Effector memory CD8-positive, alpha-beta T cell (primary cell): ENCODE results near the gene NBEAL2.

ENCODE experiments used
- ATAC-seq: fragments of 150-1000 bp; cut with Tn5 transposase; replicated peaks from 2 replicates; pipeline ENCODE4 v1.10.0; 2021; ENCODE audit warnings: mild to moderate bottlenecking, moderate library complexity
- DNase-seq, 3 experiments: peaks; one replicate each; pipeline ENCODE4 v3.0.0; 2021
- H3K27ac Mint-ChIP-seq, 2 donors: one replicate each; pipeline ENCODE4 v1.8.0; 2022; ENCODE audit warnings: mild to moderate bottlenecking in 2 of 2, mixed read lengths in 2 of 2, moderate library complexity in 2 of 2
- H3K27me3 Mint-ChIP-seq, 2 donors: one replicate each; pipeline ENCODE4 v1.8.0; 2022; ENCODE audit warnings: mixed read lengths in 2 of 2
- H3K36me3 Mint-ChIP-seq: one replicate; pipeline ENCODE4 v1.8.0; 2022; ENCODE audit warnings: mild to moderate bottlenecking, moderate library complexity, mixed read lengths; ENCODE audit not compliant: insufficient read depth
- H3K4me1 Mint-ChIP-seq, 2 donors: one replicate each; pipeline ENCODE4 v1.8.0; 2022; ENCODE audit warnings: low read depth in 2 of 2, mixed read lengths in 2 of 2
- H3K4me3 Mint-ChIP-seq, 2 donors: one replicate each; pipeline ENCODE4 v1.8.0; 2022; ENCODE audit warnings: mild to moderate bottlenecking in 2 of 2, mixed read lengths in 2 of 2, moderate library complexity in 2 of 2
- H3K9me3 Mint-ChIP-seq, 2 donors: one replicate each; pipeline ENCODE4 v1.8.0; 2022; ENCODE audit warnings: mixed read lengths in 2 of 2

NBEAL2 gene

DNA sequence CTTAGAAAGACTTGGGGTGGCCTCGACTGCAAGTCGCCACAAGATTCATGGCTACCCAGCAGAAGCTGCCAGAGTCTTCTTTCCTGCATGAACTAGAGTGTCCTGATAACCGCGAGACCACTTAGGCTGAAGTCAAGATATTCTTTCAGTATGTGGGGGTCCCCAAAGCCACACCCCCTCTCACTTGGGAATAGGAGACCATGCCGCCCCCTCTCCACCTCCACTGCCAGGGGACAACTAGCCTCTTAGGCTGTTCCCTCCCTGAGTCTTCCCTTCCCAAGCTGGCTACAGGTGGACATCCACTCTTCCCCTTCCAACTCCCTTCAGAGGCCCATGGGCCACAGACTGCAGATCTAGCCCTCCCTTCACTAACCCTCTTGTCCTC, 1.7 kb upstream of the NBEAL2 start:
- Mint-ChIP-seq H3K36me3 (peaks cover 40% of the 10 kb centered on the region), H3K9me3 (no peaks in the 10 kb centered on the region), H3K4me1 (peaks cover 51 to 58% of the 10 kb centered on the region in 2 donors), H3K27me3 (no peaks in the 10 kb centered on the region), H3K4me3 (peak overlapping the region; percentile 91 to 97), H3K27ac (peak overlapping the region; percentile 72)
- ATAC-seq: no peak
- no peak for DNase-seq

- no peak for DNase-seq
- Mint-ChIP-seq H3K4me1 (peaks cover 50 to 58% of the 10 kb centered on the region in 2 donors), H3K36me3 (peaks cover 37% of the 10 kb centered on the region), H3K27me3 (no peaks in the 10 kb centered on the region), H3K4me3 (peak overlapping the region; percentile 91 to 97), H3K9me3 (no peaks in the 10 kb centered on the region), H3K27ac (peak overlapping the region in 1 of 2 donors; percentile 90)
- ATAC-seq: no peak
These were observed 1.1 kb upstream of the NBEAL2 start for GRCh38 chr3:46978381-46978780.

DNA sequence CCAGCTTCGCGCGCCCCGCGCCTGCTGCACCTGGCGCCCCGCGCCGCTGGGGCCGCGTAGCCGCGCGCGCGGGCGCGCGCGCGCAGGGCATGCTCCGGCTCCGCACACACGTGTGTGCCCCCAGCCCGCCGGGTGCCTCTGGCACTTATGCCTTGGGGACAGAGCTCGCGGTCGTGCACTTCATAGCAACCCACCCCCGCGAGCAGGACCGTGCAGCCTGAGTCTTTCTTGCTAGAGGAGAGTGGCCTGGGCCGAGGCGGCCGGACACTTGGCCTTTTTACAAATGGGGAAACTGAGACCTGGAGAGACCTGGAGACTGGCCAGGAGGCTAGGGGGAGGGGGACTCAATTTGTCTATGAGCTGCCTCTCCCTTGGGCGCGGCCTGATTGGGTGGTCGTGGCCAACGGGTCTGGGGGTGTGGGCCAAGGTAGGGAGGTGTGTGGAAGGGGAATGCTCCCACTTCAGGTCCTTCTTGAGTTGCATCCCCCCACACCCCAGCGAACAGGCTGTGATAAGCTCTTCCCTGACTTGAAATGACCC, 562 bp downstream of the NBEAL2 start:
- H3K4me3 Mint-ChIP-seq: peak overlapping the region; percentile 86 to 88

GRCh38 chr3:46981932-46982471, 2.5 kb downstream of the NBEAL2 start:
- DNase-seq (no peak), ATAC-seq (no peak)
- Mint-ChIP-seq H3K27ac (peak overlapping the region; percentile 90 to 97), H3K36me3 (peaks cover 11% of the 10 kb centered on the region), H3K4me1 (peaks cover 62% of the 10 kb centered on the region in 2 donors), H3K27me3 (no peaks in the 10 kb centered on the region), H3K9me3 (no peaks in the 10 kb centered on the region), H3K4me3 (peak overlapping the region; percentile 86 to 88)

More for the DNA sequence above, 562 bp downstream of the NBEAL2 start:
- H3K9me3 Mint-ChIP-seq: no peaks in the 10 kb centered on the region
- H3K36me3 Mint-ChIP-seq: peaks cover 29% of the 10 kb centered on the region
- H3K27ac Mint-ChIP-seq: peak overlapping the region; percentile 90
- no peaks in the 10 kb centered on the region for H3K27me3 Mint-ChIP-seq
- ATAC-seq: peak; percentile 17
- H3K4me1 Mint-ChIP-seq: peaks cover 47 to 52% of the 10 kb centered on the region in 2 donors
- DNase-seq: no peak

- Mint-ChIP-seq H3K36me3 (peaks cover 11% of the 10 kb centered on the region), H3K27ac (peak overlapping the region; percentile 90 to 97), H3K4me3 (peak overlapping the region; percentile 56 to 86), H3K27me3 (no peaks in the 10 kb centered on the region), H3K4me1 (peaks cover 64 to 65% of the 10 kb centered on the region in 2 donors), H3K9me3 (no peaks in the 10 kb centered on the region)
- no peak for DNase-seq
- no peak for ATAC-seq
These were observed 3.1 kb downstream of the NBEAL2 start for GRCh38 chr3:46982546-46982945.

- Mint-ChIP-seq H3K4me3 (peak overlapping the region; percentile 31 to 45), H3K4me1 (peaks cover 71 to 74% of the 10 kb centered on the region in 2 donors), H3K27ac (peak overlapping the region; percentile 86 to 93), H3K9me3 (no peaks in the 10 kb centered on the region), H3K36me3 (peaks cover 19% of the 10 kb centered on the region), H3K27me3 (no peaks in the 10 kb centered on the region)
- DNase-seq (no peak), ATAC-seq (no peak)
These were observed 5.4 kb downstream of the NBEAL2 start for GRCh38 chr3:46984591-46985459.

GRCh38 chr3:46985588-46985987, 6.1 kb downstream of the NBEAL2 start:
- H3K27me3 Mint-ChIP-seq: no peaks in the 10 kb centered on the region
- H3K4me1 Mint-ChIP-seq: peaks cover 79 to 80% of the 10 kb centered on the region in 2 donors
- peak overlapping the region; percentile 83 to 85 for H3K4me3 Mint-ChIP-seq
- no peaks in the 10 kb centered on the region for H3K9me3 Mint-ChIP-seq
- peak overlapping the region in 1 of 2 donors; percentile 93 for H3K27ac Mint-ChIP-seq
- DNase-seq: no peak
- H3K36me3 Mint-ChIP-seq: peaks cover 19% of the 10 kb centered on the region
- no peak for ATAC-seq

- no peak for ATAC-seq
- peaks cover 14% of the 10 kb centered on the region for H3K36me3 Mint-ChIP-seq
- H3K9me3 Mint-ChIP-seq: no peaks in the 10 kb centered on the region
These were observed 6.7 kb downstream of the NBEAL2 start for GRCh38 chr3:46986055-46986730.

DNA sequence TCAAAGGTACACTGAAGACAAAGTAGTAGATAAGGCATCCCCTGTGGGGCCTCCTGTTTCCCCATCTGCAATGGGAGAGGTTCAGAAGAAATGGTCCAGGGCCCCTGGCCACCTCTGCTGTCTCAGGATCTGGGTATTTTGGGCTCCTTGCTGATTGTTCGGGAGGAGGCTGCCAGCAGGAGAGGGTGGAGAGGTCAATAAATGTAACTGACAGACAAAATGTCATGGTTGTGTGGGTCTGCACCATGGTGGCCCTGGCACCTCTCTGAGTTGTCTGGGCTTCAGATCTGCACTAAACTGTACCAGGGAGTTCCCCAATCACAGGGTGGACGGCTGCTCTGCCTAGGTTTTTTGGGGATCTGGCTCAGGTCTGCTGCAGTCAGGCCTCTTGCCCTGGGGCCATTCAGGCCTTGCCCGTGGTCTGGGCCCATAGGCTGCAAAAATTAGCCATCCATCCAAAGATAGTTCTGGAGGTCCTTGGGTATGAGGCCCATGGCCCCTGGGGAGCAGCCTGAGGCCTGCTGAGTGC, 7.4 kb downstream of the NBEAL2 start:
- H3K9me3 Mint-ChIP-seq: no peaks in the 10 kb centered on the region
- H3K4me1 Mint-ChIP-seq: peaks cover 72 to 77% of the 10 kb centered on the region in 2 donors
- H3K27me3 Mint-ChIP-seq: no peaks in the 10 kb centered on the region
- DNase-seq: no peak
- peaks cover 18% of the 10 kb centered on the region for H3K36me3 Mint-ChIP-seq
- peak overlapping the region; percentile 83 to 85 for H3K4me3 Mint-ChIP-seq
- ATAC-seq: no peak
- peak overlapping the region; percentile 70 to 93 for H3K27ac Mint-ChIP-seq

More at GRCh38 chr3:46986055-46986730, 6.7 kb downstream of the NBEAL2 start:
- DNase-seq: no peak
- H3K4me3 Mint-ChIP-seq: peak overlapping the region; percentile 83 to 85
- H3K27me3 Mint-ChIP-seq: no peaks in the 10 kb centered on the region
- peak overlapping the region; percentile 70 to 93 for H3K27ac Mint-ChIP-seq
- peaks cover 76 to 79% of the 10 kb centered on the region in 2 donors for H3K4me1 Mint-ChIP-seq

DNA sequence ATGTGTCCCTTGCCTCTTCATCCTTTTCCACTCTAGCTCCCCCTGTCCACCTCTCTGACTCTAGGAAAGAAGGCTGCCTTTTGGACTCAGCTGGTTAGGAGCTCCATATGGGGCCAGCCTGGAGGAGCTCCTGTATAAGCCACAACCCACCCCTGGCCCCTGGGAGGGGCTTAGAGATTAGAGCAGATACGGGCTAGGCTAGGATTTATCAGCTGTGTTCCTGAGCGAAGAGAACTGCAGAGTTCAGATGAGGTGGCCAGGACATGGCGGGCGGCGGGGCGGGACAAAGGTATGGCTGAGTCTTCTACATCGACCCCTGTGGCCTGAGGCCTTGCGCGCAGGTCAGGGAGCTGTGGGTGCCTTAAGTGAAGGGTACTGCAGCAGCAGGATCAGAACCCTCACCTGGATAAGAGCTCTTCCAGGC, 7.9 kb downstream of the NBEAL2 start:
- peak in 1 of 3 experiments; percentile 30 for DNase-seq
- H3K4me3 Mint-ChIP-seq: peak overlapping the region; percentile 83 to 85
- H3K27me3 Mint-ChIP-seq: no peaks in the 10 kb centered on the region
- peak overlapping the region; percentile 70 to 93 for H3K27ac Mint-ChIP-seq
- peaks cover 21% of the 10 kb centered on the region for H3K36me3 Mint-ChIP-seq
- peak; percentile 14 for ATAC-seq
- no peaks in the 10 kb centered on the region for H3K9me3 Mint-ChIP-seq
- H3K4me1 Mint-ChIP-seq: peaks cover 70 to 75% of the 10 kb centered on the region in 2 donors

GRCh38 chr3:46987743-46988401, 8.4 kb downstream of the NBEAL2 start:
- peak; percentile 89 to 92 (median 89) for DNase-seq

GRCh38 chr3:46988616-46989015, 9.2 kb downstream of the NBEAL2 start:
- Mint-ChIP-seq H3K27ac (peak overlapping the region; percentile 70 to 93), H3K27me3 (no peaks in the 10 kb centered on the region), H3K4me3 (peak overlapping the region; percentile 83 to 85), H3K36me3 (peaks cover 25% of the 10 kb centered on the region), H3K4me1 (peaks cover 63 to 71% of the 10 kb centered on the region in 2 donors), H3K9me3 (no peaks in the 10 kb centered on the region)
- no peak for DNase-seq
- ATAC-seq: no peak

More at GRCh38 chr3:46987743-46988401, 8.4 kb downstream of the NBEAL2 start:
- ATAC-seq: peak; percentile 97
- peak overlapping the region; percentile 83 to 85 for H3K4me3 Mint-ChIP-seq
- H3K9me3 Mint-ChIP-seq: no peaks in the 10 kb centered on the region
- H3K36me3 Mint-ChIP-seq: peaks cover 25% of the 10 kb centered on the region
- H3K4me1 Mint-ChIP-seq: peaks cover 64 to 69% of the 10 kb centered on the region in 2 donors
- no peaks in the 10 kb centered on the region for H3K27me3 Mint-ChIP-seq
- H3K27ac Mint-ChIP-seq: peak overlapping the region; percentile 70 to 93
